Activated CD4-positive, alpha-beta T cell treated with anti-CD3 and anti-CD28 coated beads, Interleukin-2, amount 50 U/mL, for 48 hours (primary cell): ENCODE measurements around the gene LNX2.
A peak's percentile ranks its signal among the peaks of the same experiment; 100 is the strongest.

Experiments
- DNase-seq, 2 experiments: peaks; one replicate each; pipeline ENCODE4 v3.0.0-alpha.2; 2020

LNX2 gene

GRCh38 chr13:27620377-27621115, at the start of gene LNX2:
Gene LNX2 (minus strand): TSS chr13:27620529. CDS start chr13:27581703, 38,826 bp downstream.
- DNase-seq = peak; percentile 97 to 98

GRCh38 chr13:27667946-27668345, 47.6 kb upstream of the LNX2 start:
- DNase-seq = no peak

GRCh38 chr13:27666951-27667350, 46.6 kb upstream of the LNX2 start:
- DNase-seq = no peak

GRCh38 chr13:27665761-27666160, 45.4 kb upstream of the LNX2 start:
- DNase-seq = no peak

GRCh38 chr13:27665333-27665732, 45.0 kb upstream of the LNX2 start:
- DNase-seq = no peak

GRCh38 chr13:27663947-27664346, 43.6 kb upstream of the LNX2 start:
- no peak for DNase-seq

GRCh38 chr13:27662738-27663470, 42.6 kb upstream of the LNX2 start:
- no peak for DNase-seq

- no peak for DNase-seq
These were observed 40.7 kb upstream of the LNX2 start for GRCh38 chr13:27661017-27661416.

GRCh38 chr13:27660511-27660910, 40.2 kb upstream of the LNX2 start:
- DNase-seq = no peak

GRCh38 chr13:27659145-27659865, 39.0 kb upstream of the LNX2 start:
- DNase-seq = no peak

- no peak for DNase-seq
These were observed 38.2 kb upstream of the LNX2 start for GRCh38 chr13:27658546-27658945.

GRCh38 chr13:27657724-27658123, 37.4 kb upstream of the LNX2 start:
- no peak for DNase-seq

- DNase-seq = no peak
These were observed 34.5 kb upstream of the LNX2 start for GRCh38 chr13:27654816-27655215.

- no peak for DNase-seq
These were observed 33.7 kb upstream of the LNX2 start for GRCh38 chr13:27654059-27654458.

- no peak for DNase-seq
These were observed 30.0 kb upstream of the LNX2 start for GRCh38 chr13:27650312-27650711.

- no peak for DNase-seq
These were observed 24.0 kb upstream of the LNX2 start for GRCh38 chr13:27644302-27644701.

- DNase-seq = no peak
These were observed 23.2 kb upstream of the LNX2 start for GRCh38 chr13:27643334-27644132.

GRCh38 chr13:27641711-27642502, 21.6 kb upstream of the LNX2 start:
- DNase-seq = no peak

- no peak for DNase-seq
These were observed 18.9 kb upstream of the LNX2 start for GRCh38 chr13:27639186-27639585.

- DNase-seq = no peak
These were observed 18.2 kb upstream of the LNX2 start for GRCh38 chr13:27638521-27638920.

GRCh38 chr13:27638001-27638400, 17.7 kb upstream of the LNX2 start:
- no peak for DNase-seq

GRCh38 chr13:27637289-27637626, 16.9 kb upstream of the LNX2 start:
- no peak for DNase-seq
